ENCODE data around the gene INAFM2.
A peak's percentile ranks its signal among the peaks of the same experiment; 100 is the strongest.

INAFM2 gene

GRCh38 chr15:40323239-40323952 lies at the start of gene INAFM2:
Gene INAFM2, plus strand, starts transcription at chr15:40323692. Its CDS starts 364 bp downstream, at chr15:40324056.
- DNase-seq = peak; percentile 86

- peak; percentile 42 for DNase-seq
Measured at GRCh38 chr15:40274350-40275274, 48.9 kb upstream of the INAFM2 start.

GRCh38 chr15:40275523-40275922 lies 48.0 kb upstream of the INAFM2 start:
- DNase-seq = no peak

GRCh38 chr15:40275954-40276353 lies 47.5 kb upstream of the INAFM2 start:
- DNase-seq = no peak

- DNase-seq = no peak
Measured at GRCh38 chr15:40276927-40277326, 46.6 kb upstream of the INAFM2 start.

GRCh38 chr15:40277471-40277870 lies 46.0 kb upstream of the INAFM2 start:
- DNase-seq = no peak

GRCh38 chr15:40278026-40278425 lies 45.5 kb upstream of the INAFM2 start:
- no peak for DNase-seq

GRCh38 chr15:40279437-40280141 lies 43.9 kb upstream of the INAFM2 start:
- DNase-seq = peak; percentile 49

GRCh38 chr15:40280260-40281056 lies 43.0 kb upstream of the INAFM2 start:
- no peak for DNase-seq

GRCh38 chr15:40281057-40281800 lies 42.3 kb upstream of the INAFM2 start:
- DNase-seq = no peak

- no peak for DNase-seq
Measured at GRCh38 chr15:40281801-40282146, 41.7 kb upstream of the INAFM2 start.

- DNase-seq = no peak
Measured at GRCh38 chr15:40282147-40282868, 41.2 kb upstream of the INAFM2 start.

- DNase-seq = no peak
Measured at GRCh38 chr15:40282869-40283614, 40.5 kb upstream of the INAFM2 start, which contains the start of gene ANKRD63. Gene ANKRD63, minus strand, starts transcription at chr15:40283064. Its CDS starts 478 bp downstream, at chr15:40282586.

GRCh38 chr15:40283615-40284300 lies 39.7 kb upstream of the INAFM2 start:
- no peak for DNase-seq

- DNase-seq = no peak
Measured at GRCh38 chr15:40285151-40285550, 38.3 kb upstream of the INAFM2 start.

- no peak for DNase-seq
Measured at GRCh38 chr15:40285554-40286011, 37.9 kb upstream of the INAFM2 start.

- DNase-seq = no peak
Measured at GRCh38 chr15:40286061-40286532, 37.4 kb upstream of the INAFM2 start.

- DNase-seq = no peak
Measured at GRCh38 chr15:40286794-40287193, 36.7 kb upstream of the INAFM2 start.

- no peak for DNase-seq
Measured at GRCh38 chr15:40287505-40287904, 36.0 kb upstream of the INAFM2 start.
